Mucosa of rectum (tissue), 2 donors: ENCODE results near the gene ELAVL2.

Source experiments
- H3K27ac ChIP-seq, 2 donors: one replicate each; pipeline ENCODE4 v1.7.0; 2013; ENCODE audit warnings: inconsistent platforms in 2 of 2, low read depth in 2 of 2, low read length in 2 of 2
- H3K27me3 ChIP-seq, 2 donors: one replicate each; pipeline ENCODE4 v1.7.0; 2013; ENCODE audit warnings: low read length in 2 of 2; ENCODE audit not compliant: control insufficient read depth in 2 of 2, insufficient read depth in 2 of 2
- H3K36me3 ChIP-seq, 2 donors: one replicate each; pipeline ENCODE4 v1.7.0; 2013; ENCODE audit warnings: low read length in 2 of 2; ENCODE audit not compliant: control insufficient read depth in 2 of 2, insufficient read depth in 2 of 2
- H3K4me1 ChIP-seq, 2 donors: one replicate each; pipeline ENCODE4 v1.7.0; 2013; ENCODE audit warnings: low read length in 2 of 2, mild to moderate bottlenecking in 1 of 2; ENCODE audit not compliant: control insufficient read depth in 2 of 2, insufficient read depth in 2 of 2
- H3K4me3 ChIP-seq, 2 donors: one replicate each; pipeline ENCODE4 v1.7.0; 2013; ENCODE audit warnings: low read length in 2 of 2
- H3K9ac ChIP-seq, 2 donors: one replicate each; pipeline ENCODE4 v1.7.0; 2013; ENCODE audit warnings: low read length in 2 of 2, low read depth in 1 of 2, mild to moderate bottlenecking in 1 of 2
- H3K9me3 ChIP-seq, 2 donors: one replicate each; pipeline ENCODE4 v1.7.0; 2013; ENCODE audit warnings: low read length in 2 of 2; ENCODE audit not compliant: control insufficient read depth in 2 of 2
- donor health status: healthy.
- donor health status: Normal muscosa, but diverticular disease.

ELAVL2 gene

GRCh38 chr9:23821375-23822181 lies 4.5 kb downstream of the ELAVL2 start:
- H3K27me3 ChIP-seq, result peaks cover 34 to 42% of the 10 kb centered on the region in 2 donors
- H3K9me3 ChIP-seq, result peaks cover 0 to 2% of the 10 kb centered on the region in 2 donors
- no peak overlapping the region for H3K27ac ChIP-seq
- H3K4me1 ChIP-seq, result peaks cover 7 to 9% of the 10 kb centered on the region in 2 donors
- no peaks in the 10 kb centered on the region for H3K36me3 ChIP-seq
- H3K4me3 ChIP-seq, result peak overlapping the region; percentile 54 to 59
- H3K9ac ChIP-seq, result no peak overlapping the region

GRCh38 chr9:23820451-23821374 lies 5.3 kb downstream of the ELAVL2 start:
- Histone ChIP-seq H3K27me3 (peaks cover 34 to 42% of the 10 kb centered on the region in 2 donors), H3K36me3 (no peaks in the 10 kb centered on the region), H3K9me3 (peaks cover 0 to 2% of the 10 kb centered on the region in 2 donors), H3K9ac (peak overlapping the region in 1 of 2 donors; percentile 12), H3K27ac (no peak overlapping the region), H3K4me1 (peaks cover 7 to 9% of the 10 kb centered on the region in 2 donors), H3K4me3 (peak overlapping the region; percentile 54 to 59)

GRCh38 chr9:23819403-23819802 lies 6.6 kb downstream of the ELAVL2 start:
- Histone ChIP-seq H3K9me3 (peaks cover 0 to 2% of the 10 kb centered on the region in 2 donors), H3K27me3 (peaks cover 30 to 33% of the 10 kb centered on the region in 2 donors), H3K4me3 (no peak overlapping the region), H3K4me1 (peaks cover 2 to 7% of the 10 kb centered on the region in 2 donors), H3K9ac (no peak overlapping the region), H3K27ac (no peak overlapping the region), H3K36me3 (no peaks in the 10 kb centered on the region)

GRCh38 chr9:23814243-23814642 lies 11.8 kb downstream of the ELAVL2 start:
- Histone ChIP-seq H3K36me3 (no peaks in the 10 kb centered on the region), H3K9me3 (peaks cover 0 to 2% of the 10 kb centered on the region in 2 donors), H3K27ac (no peak overlapping the region)

GRCh38 chr9:23812673-23813072 lies 13.4 kb downstream of the ELAVL2 start:
- Histone ChIP-seq H3K27ac (no peak overlapping the region), H3K36me3 (no peaks in the 10 kb centered on the region), H3K27me3 (no peaks in the 10 kb centered on the region), H3K9me3 (no peaks in the 10 kb centered on the region), H3K4me3 (no peak overlapping the region), H3K9ac (no peak overlapping the region), H3K4me1 (no peaks in the 10 kb centered on the region)

More at GRCh38 chr9:23814243-23814642, 11.8 kb downstream of the ELAVL2 start:
- H3K9ac ChIP-seq, result no peak overlapping the region
- H3K4me1 ChIP-seq, result no peaks in the 10 kb centered on the region
- H3K27me3 ChIP-seq, result no peaks in the 10 kb centered on the region
- no peak overlapping the region for H3K4me3 ChIP-seq

GRCh38 chr9:23811633-23812032 lies 14.4 kb downstream of the ELAVL2 start:
- Histone ChIP-seq H3K9ac (no peak overlapping the region), H3K4me3 (no peak overlapping the region), H3K4me1 (no peaks in the 10 kb centered on the region), H3K36me3 (no peaks in the 10 kb centered on the region), H3K9me3 (no peaks in the 10 kb centered on the region), H3K27ac (no peak overlapping the region), H3K27me3 (no peaks in the 10 kb centered on the region)

GRCh38 chr9:23803216-23803615 lies 22.8 kb downstream of the ELAVL2 start:
- Histone ChIP-seq H3K4me1 (no peaks in the 10 kb centered on the region), H3K27me3 (no peaks in the 10 kb centered on the region), H3K27ac (no peak overlapping the region), H3K9me3 (no peaks in the 10 kb centered on the region), H3K9ac (no peak overlapping the region), H3K36me3 (no peaks in the 10 kb centered on the region), H3K4me3 (no peak overlapping the region)

GRCh38 chr9:23801523-23801922 lies 24.5 kb downstream of the ELAVL2 start:
- Histone ChIP-seq H3K27ac (no peak overlapping the region), H3K4me3 (no peak overlapping the region), H3K27me3 (no peaks in the 10 kb centered on the region), H3K36me3 (no peaks in the 10 kb centered on the region), H3K4me1 (no peaks in the 10 kb centered on the region), H3K9me3 (no peaks in the 10 kb centered on the region), H3K9ac (no peak overlapping the region)

GRCh38 chr9:23799521-23799920 lies 26.5 kb downstream of the ELAVL2 start:
- no peaks in the 10 kb centered on the region for H3K27me3 ChIP-seq
- no peak overlapping the region for H3K27ac ChIP-seq
- H3K4me3 ChIP-seq, result no peak overlapping the region
- H3K9me3 ChIP-seq, result no peaks in the 10 kb centered on the region
- H3K4me1 ChIP-seq, result no peaks in the 10 kb centered on the region
- H3K9ac ChIP-seq, result no peak overlapping the region
- H3K36me3 ChIP-seq, result no peaks in the 10 kb centered on the region

GRCh38 chr9:23798325-23798724 lies 27.7 kb downstream of the ELAVL2 start:
- no peaks in the 10 kb centered on the region for H3K4me1 ChIP-seq
- no peak overlapping the region for H3K4me3 ChIP-seq
- H3K36me3 ChIP-seq, result no peaks in the 10 kb centered on the region
- no peaks in the 10 kb centered on the region for H3K9me3 ChIP-seq
- H3K27ac ChIP-seq, result no peak overlapping the region
- H3K9ac ChIP-seq, result no peak overlapping the region
- no peaks in the 10 kb centered on the region for H3K27me3 ChIP-seq
